ENCODE results near the gene UFD1. TPM values are rescaled to one million over a fixed set of nuclear protein-coding genes. Genes with fewer than 3 reads are reported as not detected.
A peak's percentile ranks its signal among the peaks of the same experiment; 100 is the strongest.
"Not testable (repeated sequence)": the region's sequence is repeated elsewhere in the genome, so short reads cannot be mapped to it uniquely, and the experiment has no call there.

The UFD1 gene
- total and polyA plus RNA-seq, 8 donors, result 3.8 to 86.6 (median 51.3) TPM

DNA sequence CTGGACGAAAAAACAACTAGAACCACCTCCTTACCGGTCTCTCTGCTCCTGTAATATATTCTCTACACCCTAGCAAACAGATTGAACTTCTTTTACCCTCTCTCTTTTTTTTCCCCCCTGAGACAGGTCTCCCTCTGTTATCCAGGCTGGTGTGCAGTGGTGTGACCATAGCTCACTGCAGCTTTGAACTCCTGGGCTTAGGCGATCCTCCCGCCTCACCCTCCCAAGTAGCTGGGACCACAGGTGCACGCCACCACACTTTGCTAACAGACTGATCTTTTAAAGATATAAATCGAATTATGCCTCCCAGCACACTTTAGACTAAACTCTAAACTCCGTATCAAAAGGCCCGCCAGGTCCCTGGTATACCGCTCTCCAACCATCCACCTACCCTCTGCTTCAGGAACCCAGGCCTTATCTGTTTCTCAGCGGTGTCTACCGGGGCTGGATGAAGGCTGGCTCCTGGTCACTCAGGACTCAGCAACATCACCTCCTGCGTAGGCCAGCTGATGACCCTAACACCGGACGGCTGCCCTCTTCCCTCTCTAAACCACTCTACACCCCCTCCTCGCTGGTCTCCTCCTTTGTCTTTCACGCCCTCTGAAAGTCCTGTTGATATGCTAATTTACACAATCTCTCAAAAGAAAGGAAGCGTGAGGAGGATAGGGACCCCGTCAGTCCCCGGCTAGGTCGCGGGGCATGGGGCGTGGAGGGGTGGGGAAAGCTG is 32.2 kb downstream of the UFD1 start:
- no peak for TF ChIP-seq EP300 (IDR thresholded peaks at IDR 0.05)
- TF ChIP-seq, protein P1, sequence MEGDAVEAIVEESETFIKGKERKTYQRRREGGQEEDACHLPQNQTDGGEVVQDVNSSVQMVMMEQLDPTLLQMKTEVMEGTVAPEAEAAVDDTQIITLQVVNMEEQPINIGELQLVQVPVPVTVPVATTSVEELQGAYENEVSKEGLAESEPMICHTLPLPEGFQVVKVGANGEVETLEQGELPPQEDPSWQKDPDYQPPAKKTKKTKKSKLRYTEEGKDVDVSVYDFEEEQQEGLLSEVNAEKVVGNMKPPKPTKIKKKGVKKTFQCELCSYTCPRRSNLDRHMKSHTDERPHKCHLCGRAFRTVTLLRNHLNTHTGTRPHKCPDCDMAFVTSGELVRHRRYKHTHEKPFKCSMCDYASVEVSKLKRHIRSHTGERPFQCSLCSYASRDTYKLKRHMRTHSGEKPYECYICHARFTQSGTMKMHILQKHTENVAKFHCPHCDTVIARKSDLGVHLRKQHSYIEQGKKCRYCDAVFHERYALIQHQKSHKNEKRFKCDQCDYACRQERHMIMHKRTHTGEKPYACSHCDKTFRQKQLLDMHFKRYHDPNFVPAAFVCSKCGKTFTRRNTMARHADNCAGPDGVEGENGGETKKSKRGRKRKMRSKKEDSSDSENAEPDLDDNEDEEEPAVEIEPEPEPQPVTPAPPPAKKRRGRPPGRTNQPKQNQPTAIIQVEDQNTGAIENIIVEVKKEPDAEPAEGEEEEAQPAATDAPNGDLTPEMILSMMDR (IDR thresholded peaks at IDR 0.05), result no peak
- no peak for TF ChIP-seq POLR2AphosphoS5 (IDR thresholded peaks at IDR 0.05)
- TF ChIP-seq POLR2A (IDR thresholded peaks at IDR 0.05), result no peak
- peaks cover 18 to 57% (median 45%) of the 10 kb centered on the region in 4 donors for H3K36me3 ChIP-seq
- 18 to 20% (median 19%) methylated on average over 21 to 22 of the region's 22 CpGs for WGBS, 5 donors
- H3K27me3 ChIP-seq, result no peaks in the 10 kb centered on the region
- H3K9me3 ChIP-seq, result no peaks in the 10 kb centered on the region
- peaks cover 21 to 53% (median 40%) of the 10 kb centered on the region in 4 donors for H3K4me1 ChIP-seq
- no peak for DNase-seq
- peak overlapping the region; percentile 69 to 91 (median 83) for H3K4me3 ChIP-seq
- intact Hi-C loops (cut with DNase I; ENCODE audit: low total_unique reads), result no loop called here
- peak overlapping the region; percentile 92 to 96 (median 95) for H3K27ac ChIP-seq

DNA sequence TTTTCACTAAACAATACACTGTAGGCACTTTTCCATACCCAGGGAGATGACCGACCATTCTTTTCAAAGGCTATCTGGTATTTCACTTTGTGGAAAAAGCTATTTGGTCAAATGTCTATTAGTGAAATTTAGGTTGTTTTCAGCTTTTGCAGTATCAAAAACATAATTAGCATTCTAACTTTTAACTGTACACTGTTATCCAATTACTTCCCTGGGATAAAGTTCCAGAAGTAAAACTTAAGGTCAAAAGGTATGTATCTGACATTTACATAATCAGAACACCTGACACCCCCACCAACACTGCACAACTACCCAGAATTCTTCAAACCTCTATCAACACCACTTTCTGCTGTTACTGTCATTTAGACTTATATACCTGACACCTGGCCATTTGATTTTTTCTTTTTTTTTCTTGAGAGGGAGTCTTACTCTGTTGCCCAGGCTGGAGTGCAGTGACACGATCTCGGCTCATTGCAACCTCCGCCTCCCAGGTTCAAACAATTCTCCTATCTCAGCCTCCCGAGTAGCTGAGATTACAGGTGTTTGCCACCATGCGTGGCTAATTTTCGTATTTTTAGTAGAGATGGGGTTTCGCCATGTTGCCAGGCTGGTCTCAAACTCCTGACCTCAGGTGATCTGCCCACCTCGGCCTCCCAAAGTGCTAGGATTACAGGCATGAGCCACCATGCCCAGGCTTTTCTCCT is 33.6 kb downstream of the UFD1 start:
- DNase-seq; H3K4me3 ChIP-seq; intact Hi-C loops (cut with DNase I; ENCODE audit: low total_unique reads); H3K27ac ChIP-seq; H3K27me3 ChIP-seq; H3K9me3 ChIP-seq: not testable (repeated sequence)
- WGBS, 5 donors, result 73 to 84% (median 82%) methylated on average over 9 of the region's 9 CpGs
- peaks cover 11 to 50% (median 39%) of the 10 kb centered on the region in 4 donors for H3K36me3 ChIP-seq
- H3K4me1 ChIP-seq, result peaks cover 21 to 53% (median 40%) of the 10 kb centered on the region in 4 donors

DNA sequence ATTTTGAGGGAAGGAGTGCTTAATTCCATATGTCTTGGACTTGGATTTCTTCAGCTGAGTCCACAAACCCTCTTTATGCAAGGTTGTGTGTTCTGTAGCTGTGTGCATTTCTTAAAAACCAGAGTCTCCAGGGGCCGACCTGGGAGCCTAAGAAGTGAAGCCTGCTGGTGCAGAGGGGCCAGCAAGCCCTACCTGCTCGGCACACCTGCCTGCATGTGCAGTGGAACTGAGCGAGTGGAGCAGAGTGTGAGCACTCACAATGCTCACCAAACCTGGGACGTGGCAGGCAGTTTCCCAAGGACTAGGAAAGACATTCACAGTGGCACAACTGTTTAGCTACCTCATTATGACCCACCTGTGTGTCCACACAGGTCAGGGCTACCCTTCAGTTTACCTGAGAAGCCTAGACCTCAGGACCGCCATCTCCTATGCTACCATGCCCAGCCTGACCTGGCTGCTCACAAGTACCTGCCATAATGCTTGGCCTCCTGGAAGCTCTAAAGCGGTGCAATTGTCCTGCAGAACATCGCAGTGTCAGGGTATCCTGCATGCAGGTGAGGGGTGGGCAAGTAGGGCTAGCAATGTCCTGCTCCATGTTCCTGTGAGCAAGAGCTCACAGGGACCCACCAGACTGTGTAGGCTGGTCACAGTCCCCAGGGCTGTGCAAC is 35.3 kb downstream of the UFD1 start:
- Histone ChIP-seq H3K4me1 (peaks cover 21 to 49% (median 35%) of the 10 kb centered on the region in 4 donors), H3K27me3 (no peaks in the 10 kb centered on the region), H3K27ac (no peak overlapping the region), H3K9me3 (no peaks in the 10 kb centered on the region), H3K4me3 (no peak overlapping the region), H3K36me3 (peaks cover 11 to 49% (median 37%) of the 10 kb centered on the region in 4 donors)
- intact Hi-C loops (cut with DNase I; ENCODE audit: low total_unique reads), result no loop called here
- DNase-seq, result no peak
- WGBS, 5 donors, result 75 to 91% (median 79%) methylated on average over 7 of the region's 7 CpGs
- TF ChIP-seq, protein P1 (IDR thresholded peaks at IDR 0.05), result no peak

DNA sequence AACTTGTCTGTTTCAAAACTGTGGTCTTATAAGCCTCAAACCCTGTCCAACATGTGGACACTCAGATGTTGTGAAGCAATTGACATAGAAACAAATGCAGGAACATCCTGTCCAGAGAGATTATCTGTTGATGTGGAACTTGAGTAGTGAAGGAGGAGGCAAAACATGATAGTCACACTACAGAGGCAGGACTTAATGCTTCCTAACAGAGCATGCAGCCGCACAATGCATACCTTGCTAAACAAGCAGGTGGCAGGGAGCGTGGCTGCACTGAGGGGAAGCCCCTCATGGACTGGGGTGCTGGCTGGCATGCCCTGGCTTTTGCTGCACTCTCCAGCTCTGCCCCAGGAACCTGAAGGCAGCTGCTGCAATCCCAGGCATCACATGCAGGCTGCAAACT is 36.8 kb downstream of the UFD1 start:
- WGBS, 5 donors, result 89 to 96% (median 90%) methylated on average over 2 of the region's 2 CpGs

More for the DNA sequence above, 36.8 kb downstream of the UFD1 start:
- intact Hi-C loops (cut with DNase I; ENCODE audit: low total_unique reads), result no loop called here
- H3K27ac ChIP-seq, result no peak overlapping the region
- no peak overlapping the region for H3K4me3 ChIP-seq
- H3K36me3 ChIP-seq, result peaks cover 11 to 62% (median 41%) of the 10 kb centered on the region in 4 donors
- H3K27me3 ChIP-seq, result no peaks in the 10 kb centered on the region
- H3K4me1 ChIP-seq, result peaks cover 15 to 41% (median 30%) of the 10 kb centered on the region in 4 donors
- H3K9me3 ChIP-seq, result no peaks in the 10 kb centered on the region
- DNase-seq, result no peak
- TF ChIP-seq POLR2AphosphoS5 (IDR thresholded peaks at IDR 0.05) (no peak), EP300 (IDR thresholded peaks at IDR 0.05) (no peak), POLR2A (IDR thresholded peaks at IDR 0.05) (no peak)
- TF ChIP-seq, protein P1 (IDR thresholded peaks at IDR 0.05), result no peak
